Thymus (tissue), 2 donors: ENCODE measurements around the gene RNH1. TPM values are rescaled to one million over a fixed set of nuclear protein-coding genes. Genes with fewer than 3 reads are reported as not detected.

Experiments used
- polyA plus RNA-seq: library from polyadenylated mRNA; stranded (reverse); fragments of 200-250 nt; gene quantifications from one replicate; pipeline ENCODE4 v1.2.3, GENCODE V29; 2013
- total RNA-seq: library from RNA; stranded (reverse); fragments of 120-200 nt; gene quantifications from one replicate; pipeline ENCODE4 v1.2.4, GENCODE V29; 2013
- donor health status: healthy.

RNH1 gene
- total and polyA plus RNA-seq, 2 donors: 79.2 to 114 TPM

Other genes with a start within 250 kb of the RNH1 start
- 0.90 TPM for gene NLRP6, start 228.8 kb downstream of the RNH1 start, total RNA-seq
- gene NLRP6, start 228.8 kb downstream of the RNH1 start, polyA plus RNA-seq: 2.2 TPM
- 73.7 TPM for gene PGGHG, start 218.1 kb downstream of the RNH1 start, total RNA-seq
- gene PGGHG, start 218.1 kb downstream of the RNH1 start, polyA plus RNA-seq: 900 TPM
- not detected for gene IFITM5, start 207.7 kb downstream of the RNH1 start, total RNA-seq
- gene IFITM5, start 207.7 kb downstream of the RNH1 start, polyA plus RNA-seq: 0.25 TPM
- gene IFITM2, start 199.4 kb downstream of the RNH1 start, total RNA-seq: 305 TPM
- 467 TPM for gene IFITM2, start 199.4 kb downstream of the RNH1 start, polyA plus RNA-seq
- 206 TPM for gene IFITM1, start 193.2 kb downstream of the RNH1 start, total RNA-seq
- gene IFITM1, start 193.2 kb downstream of the RNH1 start, polyA plus RNA-seq: 463 TPM
- 48.1 TPM for gene IFITM3, start 186.4 kb downstream of the RNH1 start, total RNA-seq
- 636 TPM for gene IFITM3, start 186.4 kb downstream of the RNH1 start, polyA plus RNA-seq
- gene B4GALNT4, start 137.7 kb downstream of the RNH1 start, total RNA-seq: 3.5 TPM
- 6.1 TPM for gene B4GALNT4, start 137.7 kb downstream of the RNH1 start, polyA plus RNA-seq
- 7.7 TPM for gene PKP3, start 113.0 kb downstream of the RNH1 start, total RNA-seq
- 26.5 TPM for gene PKP3, start 113.0 kb downstream of the RNH1 start, polyA plus RNA-seq
- gene SIGIRR, start 92.2 kb downstream of the RNH1 start, total RNA-seq: 39.4 TPM
- 153 TPM for gene SIGIRR, start 92.2 kb downstream of the RNH1 start, polyA plus RNA-seq
- 26.3 TPM for gene ANO9, start 65.2 kb downstream of the RNH1 start, total RNA-seq
- gene ANO9, start 65.2 kb downstream of the RNH1 start, polyA plus RNA-seq: 114 TPM
- gene PTDSS2, start 57.0 kb downstream of the RNH1 start, total RNA-seq: 12.1 TPM
- gene PTDSS2, start 57.0 kb downstream of the RNH1 start, polyA plus RNA-seq: 24.1 TPM
- gene HRAS, start 28.3 kb upstream of the RNH1 start, total RNA-seq: 44.1 TPM
- 145 TPM for gene HRAS, start 28.3 kb upstream of the RNH1 start, polyA plus RNA-seq
- 0.47 TPM for gene LRRC56, start 30.3 kb upstream of the RNH1 start, total RNA-seq
- 2.4 TPM for gene LRRC56, start 30.3 kb upstream of the RNH1 start, polyA plus RNA-seq
- gene LMNTD2, start 53.5 kb upstream of the RNH1 start, total RNA-seq: 1.1 TPM
- gene LMNTD2, start 53.5 kb upstream of the RNH1 start, polyA plus RNA-seq: 5.8 TPM
- gene RASSF7, start 53.7 kb upstream of the RNH1 start, total RNA-seq: 22.5 TPM
- gene RASSF7, start 53.7 kb upstream of the RNH1 start, polyA plus RNA-seq: 51.2 TPM
- gene PHRF1, start 69.2 kb upstream of the RNH1 start, total RNA-seq: 17.0 TPM
- 23.7 TPM for gene PHRF1, start 69.2 kb upstream of the RNH1 start, polyA plus RNA-seq
- gene IRF7, start 108.7 kb upstream of the RNH1 start, total RNA-seq: 44.5 TPM
- gene IRF7, start 108.7 kb upstream of the RNH1 start, polyA plus RNA-seq: 102 TPM
- not detected for gene CDHR5, start 117.7 kb upstream of the RNH1 start, total RNA-seq
- 0.05 TPM for gene CDHR5, start 117.7 kb upstream of the RNH1 start, polyA plus RNA-seq
- 0.19 TPM for gene SCT, start 119.9 kb upstream of the RNH1 start, total RNA-seq
- gene SCT, start 119.9 kb upstream of the RNH1 start, polyA plus RNA-seq: 0.25 TPM
- gene DRD4, start 130.0 kb upstream of the RNH1 start, total RNA-seq: 0.09 TPM
- 0.82 TPM for gene DRD4, start 130.0 kb upstream of the RNH1 start, polyA plus RNA-seq
- gene DEAF1, start 188.0 kb upstream of the RNH1 start, total RNA-seq: 20.7 TPM
- gene DEAF1, start 188.0 kb upstream of the RNH1 start, polyA plus RNA-seq: 27.2 TPM
- 17.7 TPM for gene TMEM80, start 188.6 kb upstream of the RNH1 start, total RNA-seq
- 31.1 TPM for gene TMEM80, start 188.6 kb upstream of the RNH1 start, polyA plus RNA-seq
- gene EPS8L2, start 199.0 kb upstream of the RNH1 start, total RNA-seq: 3.9 TPM
- gene EPS8L2, start 199.0 kb upstream of the RNH1 start, polyA plus RNA-seq: 28.8 TPM
- gene TALDO1, start 240.2 kb upstream of the RNH1 start, total RNA-seq: 141 TPM
- gene TALDO1, start 240.2 kb upstream of the RNH1 start, polyA plus RNA-seq: 115 TPM